ENCODE results near the gene ANO9.

Gene ANO9

DNA sequence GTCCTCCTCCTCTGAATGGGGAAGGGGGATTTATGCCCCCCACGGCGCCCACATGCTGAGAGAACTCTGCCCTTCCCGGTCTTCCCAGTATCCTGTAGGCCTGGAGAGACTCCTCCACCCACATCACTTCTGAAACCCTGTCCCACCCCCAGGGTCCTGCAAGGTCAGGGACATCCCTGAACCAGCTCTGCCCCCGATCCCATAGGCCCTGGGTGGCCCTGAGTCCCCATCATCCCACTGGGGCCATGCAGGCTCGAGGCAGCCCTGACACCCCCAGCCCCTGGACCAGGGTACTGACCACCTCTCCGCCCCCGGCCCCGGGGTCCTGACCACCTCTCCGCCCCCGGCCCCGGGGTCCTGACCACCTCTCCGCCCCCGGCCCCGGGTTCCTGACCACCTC is 60.8 kb downstream of the ANO9 start:
- no peak for DNase-seq

DNA sequence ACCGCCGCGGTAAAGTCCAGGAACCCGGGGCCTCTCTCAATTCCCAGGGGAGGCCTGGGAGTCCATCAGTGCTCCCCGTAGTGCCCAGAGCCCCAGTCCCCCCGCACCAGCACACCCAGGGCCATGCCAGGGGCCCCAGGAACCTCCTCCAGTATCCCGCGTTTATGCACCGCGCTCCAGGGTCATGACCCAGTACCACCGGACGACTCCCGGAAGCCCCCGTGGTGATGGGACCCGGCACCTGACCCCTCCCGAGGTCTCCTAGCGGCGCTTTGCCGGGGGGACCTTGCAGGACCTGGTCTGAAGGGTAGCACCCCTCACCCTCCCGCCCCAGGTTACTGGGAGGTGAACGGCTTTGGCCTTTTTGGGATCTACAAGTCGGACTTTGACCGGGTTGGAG is 61.3 kb downstream of the ANO9 start:
- DNase-seq = no peak

DNA sequence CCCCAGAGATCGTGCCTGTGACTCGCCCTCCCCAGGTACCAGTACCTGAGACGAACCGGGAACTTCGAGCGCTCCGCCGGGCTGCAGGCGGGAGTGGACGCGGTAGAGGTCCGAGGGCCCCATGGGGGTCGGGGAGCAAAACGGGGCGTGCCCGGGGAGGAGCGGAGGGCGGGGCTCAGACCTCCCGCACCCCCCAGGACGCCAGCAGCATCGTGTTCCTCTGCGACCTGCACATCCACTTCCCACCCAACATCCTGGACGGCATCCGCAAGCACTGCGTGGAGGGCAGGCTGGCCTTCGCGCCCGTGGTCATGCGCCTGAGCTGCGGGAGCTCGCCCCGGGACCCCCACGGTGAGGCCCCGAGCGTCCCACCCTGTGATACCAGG is 61.7 kb downstream of the ANO9 start:
- no peak for DNase-seq

DNA sequence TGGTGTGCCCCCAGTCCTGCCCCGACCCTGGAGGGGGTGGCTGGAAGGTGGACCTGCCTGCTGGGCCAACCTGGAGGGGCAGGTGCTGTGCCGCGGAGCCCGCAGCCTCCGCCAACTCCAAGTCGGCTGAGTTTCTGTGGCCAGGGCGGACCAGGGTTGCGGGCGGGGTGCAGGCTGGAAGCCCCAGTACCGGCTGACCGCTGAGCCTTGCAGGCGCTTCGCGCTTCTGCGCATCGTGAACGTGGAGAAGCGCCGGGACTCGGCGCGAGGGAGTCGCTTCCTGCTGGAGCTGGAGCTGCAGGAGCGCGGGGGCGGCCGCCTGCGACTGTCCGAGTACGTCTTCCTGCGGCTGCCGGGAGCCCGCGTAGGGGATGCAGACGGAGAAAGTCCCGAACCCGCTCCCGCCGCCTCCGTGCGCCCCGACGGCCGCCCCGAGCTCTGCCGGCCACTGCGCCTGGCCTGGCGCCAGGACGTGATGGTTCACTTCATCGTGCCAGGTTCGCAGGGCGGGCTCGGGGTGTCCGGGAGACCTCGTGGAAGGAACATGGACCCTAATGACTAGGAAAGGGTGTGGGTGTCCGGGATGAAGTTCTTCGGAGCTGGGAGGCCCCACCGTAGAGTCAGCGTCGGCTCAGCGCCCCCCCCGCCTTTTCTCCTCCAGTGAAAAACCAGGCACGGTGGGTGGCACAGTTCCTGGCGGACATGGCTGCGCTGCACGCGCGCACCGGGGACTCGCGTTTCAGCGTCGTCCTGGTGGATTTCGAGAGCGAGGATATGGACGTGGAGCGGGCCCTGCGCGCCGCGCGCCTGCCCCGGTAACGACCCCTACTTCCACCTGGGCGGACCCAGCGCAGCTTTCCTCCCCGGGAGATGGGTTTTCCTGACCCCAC is 62.4 kb downstream of the ANO9 start:
- no peak for DNase-seq

DNA sequence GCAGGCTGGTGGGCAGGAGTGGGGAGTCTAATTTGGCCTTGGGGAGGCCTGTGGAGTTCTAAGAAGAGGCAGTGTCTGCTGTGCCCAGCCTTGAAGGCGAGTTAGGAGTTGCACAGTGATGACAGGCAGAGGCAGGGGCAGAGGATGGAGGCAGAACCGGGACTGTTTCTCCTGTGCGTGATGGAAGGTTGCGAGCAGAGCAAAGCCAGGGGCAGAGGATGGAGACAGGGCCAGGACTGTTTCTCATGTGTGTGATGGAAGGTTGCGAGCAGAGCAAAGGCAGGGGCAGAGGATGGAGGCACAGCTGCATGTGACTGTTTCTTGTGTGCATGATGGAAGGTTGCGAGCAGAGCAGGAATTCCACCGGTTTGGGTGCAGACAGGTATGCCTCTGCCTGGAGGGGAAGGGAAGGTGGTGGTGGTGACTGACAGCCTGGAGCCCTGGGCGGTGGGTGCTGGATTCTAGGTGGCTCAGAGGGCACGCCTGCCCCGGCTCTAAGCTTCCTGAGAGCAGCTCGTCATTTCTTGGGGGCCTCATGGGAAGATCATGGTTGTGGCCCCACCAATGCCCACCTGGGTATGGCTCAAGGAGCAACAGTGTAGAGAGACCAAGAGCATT is 63.8 kb downstream of the ANO9 start:
- no peak for DNase-seq

DNA sequence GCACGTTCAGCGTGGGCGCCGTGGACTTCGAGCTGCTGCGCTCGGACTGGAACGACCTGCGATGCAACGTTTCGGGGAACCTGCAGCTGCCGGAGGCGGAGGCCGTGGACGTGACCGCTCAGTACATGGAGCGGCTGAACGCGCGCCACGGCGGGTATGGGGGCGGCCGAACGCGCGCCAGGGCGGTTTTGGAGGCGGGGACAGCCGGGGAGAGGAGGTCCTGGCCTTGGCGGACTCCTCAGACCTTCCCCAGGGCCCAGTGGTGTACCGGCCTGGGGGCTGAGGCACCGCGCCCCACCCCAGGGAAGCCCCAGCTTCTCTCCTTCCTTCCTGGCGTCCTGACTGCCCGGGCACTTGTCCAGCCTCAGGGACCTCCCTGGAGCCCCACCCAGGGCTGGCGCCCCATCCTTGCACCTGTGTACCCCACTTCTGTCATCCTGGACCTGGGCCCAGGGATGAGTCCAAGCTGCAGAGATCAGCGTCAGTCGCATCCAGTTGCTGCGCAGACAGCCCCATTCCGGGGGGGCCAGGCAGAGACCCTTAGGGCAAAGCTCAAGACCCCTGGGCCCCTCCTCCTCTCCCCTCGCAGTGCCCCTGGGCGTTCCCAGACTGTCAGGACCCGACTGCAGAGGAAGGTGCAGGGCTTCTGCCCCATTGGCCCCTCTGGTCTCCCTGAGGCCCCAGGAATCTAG is 64.5 kb downstream of the ANO9 start:
- no peak for DNase-seq

DNA sequence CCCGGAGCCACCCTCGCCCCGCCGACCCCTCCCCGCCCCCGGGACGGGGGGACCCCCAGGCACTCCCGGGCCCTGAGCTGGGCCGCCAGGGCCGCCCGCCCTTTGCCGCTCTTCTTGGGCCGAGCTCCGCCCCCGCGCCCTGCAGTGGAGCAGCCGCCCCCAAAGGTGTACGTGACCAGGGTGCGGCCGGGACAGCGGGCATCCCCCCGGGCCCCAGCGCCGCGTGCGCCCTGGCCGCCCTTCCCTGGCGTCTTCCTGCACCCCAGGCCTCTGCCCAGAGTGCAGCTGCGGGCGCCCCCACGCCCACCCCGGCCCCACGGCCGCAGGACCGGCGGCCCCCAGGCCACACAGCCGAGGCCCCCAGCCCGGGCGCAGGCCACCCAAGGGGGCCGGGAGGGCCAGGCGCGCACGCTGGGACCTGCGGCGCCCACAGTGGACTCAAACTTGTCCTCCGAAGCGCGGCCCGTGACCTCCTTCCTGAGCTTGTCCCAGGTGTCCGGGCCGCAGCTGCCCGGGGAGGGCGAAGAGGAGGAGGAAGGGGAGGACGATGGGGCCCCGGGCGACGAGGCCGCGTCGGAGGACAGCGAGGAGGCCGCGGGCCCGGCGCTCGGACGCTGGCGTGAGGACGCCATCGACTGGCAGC is 65.2 kb downstream of the ANO9 start:
- no peak for DNase-seq

DNA sequence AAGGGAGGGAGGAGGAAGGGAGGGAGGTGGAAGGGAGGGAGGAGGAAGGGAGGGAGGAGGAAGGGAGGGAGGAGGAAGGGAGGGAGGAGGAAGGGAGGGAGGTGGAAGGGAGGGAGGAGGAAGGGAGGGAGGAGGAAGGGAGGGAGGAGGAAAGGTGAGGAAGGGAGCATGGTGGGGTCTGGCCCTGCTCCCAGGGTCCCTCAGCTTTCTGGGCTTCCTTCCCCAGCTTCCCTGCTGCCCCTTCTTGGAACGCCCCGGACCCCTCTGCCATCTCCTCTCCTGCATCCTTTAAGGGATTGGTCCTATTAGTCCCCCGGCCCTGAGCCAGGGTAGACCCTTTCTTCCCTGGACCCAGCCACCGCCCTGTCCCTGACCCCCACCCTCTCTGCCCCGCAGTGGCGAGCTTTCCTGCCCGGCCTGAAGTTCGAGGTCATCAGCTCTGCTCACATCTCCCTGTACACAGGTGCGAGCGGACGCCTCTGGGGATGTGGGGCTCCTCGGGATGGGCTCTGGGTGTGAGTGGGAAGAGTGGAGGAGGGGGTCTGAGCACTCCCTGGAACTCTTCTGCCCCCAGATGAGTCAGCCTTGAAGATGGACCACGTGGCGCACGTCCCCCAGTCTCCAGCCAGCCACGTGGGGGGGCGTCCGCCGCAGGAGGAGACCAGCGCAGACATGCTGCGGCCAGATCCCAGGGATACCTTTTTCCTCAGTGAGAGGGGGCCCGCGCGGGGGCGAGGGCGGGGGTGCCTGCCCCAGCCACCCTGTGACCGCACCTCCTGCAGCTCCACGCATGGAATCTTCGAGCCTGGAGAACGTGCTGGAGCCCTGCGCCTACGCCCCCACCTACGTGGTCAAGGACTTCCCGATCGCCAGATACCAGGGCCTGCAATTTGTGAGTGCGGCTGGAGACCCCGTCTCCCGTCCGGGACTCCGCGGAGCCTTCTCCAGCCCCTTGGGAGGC is 66.5 kb downstream of the ANO9 start:
- DNase-seq = no peak

DNA sequence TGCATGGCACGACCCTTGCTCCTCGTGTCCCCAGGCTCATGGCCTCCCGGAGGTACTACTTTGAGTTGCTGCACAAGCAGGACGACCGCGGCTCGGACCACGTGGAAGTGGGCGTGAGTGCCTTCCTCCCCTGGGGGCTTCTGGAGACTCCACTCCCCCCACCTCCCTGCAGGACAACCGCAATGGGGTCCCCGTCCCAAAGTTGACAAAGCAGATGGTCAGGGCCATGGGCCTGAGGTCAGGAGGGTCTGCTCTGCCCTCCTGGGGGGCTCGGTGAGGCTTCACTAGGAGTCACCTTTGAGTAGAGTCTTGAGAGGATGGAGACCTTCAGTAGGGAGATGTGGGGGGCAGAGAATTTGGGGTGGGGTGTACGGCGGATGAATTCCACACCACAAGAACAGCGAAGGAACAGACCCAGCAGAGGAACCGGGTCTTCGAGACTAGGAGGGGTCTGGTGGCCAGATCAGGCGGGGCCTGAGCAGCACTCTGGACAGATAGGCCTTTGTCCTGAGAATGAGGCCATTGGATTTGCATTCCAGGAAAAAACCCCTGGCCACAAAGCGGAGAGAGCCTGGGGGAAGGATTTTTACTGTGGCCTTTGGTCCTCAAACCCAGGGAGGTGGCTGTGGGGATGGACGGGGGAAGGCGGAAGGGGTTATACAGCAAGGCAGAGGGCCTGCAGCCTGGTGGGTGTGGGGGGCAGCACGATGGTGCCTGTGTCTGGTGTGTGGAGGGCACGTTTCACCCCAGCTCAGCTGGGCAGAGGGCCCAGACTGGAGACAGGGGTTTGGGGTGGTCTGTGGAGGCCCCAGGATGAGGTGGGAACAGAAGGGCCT is 67.9 kb downstream of the ANO9 start:
- no peak for DNase-seq

DNA sequence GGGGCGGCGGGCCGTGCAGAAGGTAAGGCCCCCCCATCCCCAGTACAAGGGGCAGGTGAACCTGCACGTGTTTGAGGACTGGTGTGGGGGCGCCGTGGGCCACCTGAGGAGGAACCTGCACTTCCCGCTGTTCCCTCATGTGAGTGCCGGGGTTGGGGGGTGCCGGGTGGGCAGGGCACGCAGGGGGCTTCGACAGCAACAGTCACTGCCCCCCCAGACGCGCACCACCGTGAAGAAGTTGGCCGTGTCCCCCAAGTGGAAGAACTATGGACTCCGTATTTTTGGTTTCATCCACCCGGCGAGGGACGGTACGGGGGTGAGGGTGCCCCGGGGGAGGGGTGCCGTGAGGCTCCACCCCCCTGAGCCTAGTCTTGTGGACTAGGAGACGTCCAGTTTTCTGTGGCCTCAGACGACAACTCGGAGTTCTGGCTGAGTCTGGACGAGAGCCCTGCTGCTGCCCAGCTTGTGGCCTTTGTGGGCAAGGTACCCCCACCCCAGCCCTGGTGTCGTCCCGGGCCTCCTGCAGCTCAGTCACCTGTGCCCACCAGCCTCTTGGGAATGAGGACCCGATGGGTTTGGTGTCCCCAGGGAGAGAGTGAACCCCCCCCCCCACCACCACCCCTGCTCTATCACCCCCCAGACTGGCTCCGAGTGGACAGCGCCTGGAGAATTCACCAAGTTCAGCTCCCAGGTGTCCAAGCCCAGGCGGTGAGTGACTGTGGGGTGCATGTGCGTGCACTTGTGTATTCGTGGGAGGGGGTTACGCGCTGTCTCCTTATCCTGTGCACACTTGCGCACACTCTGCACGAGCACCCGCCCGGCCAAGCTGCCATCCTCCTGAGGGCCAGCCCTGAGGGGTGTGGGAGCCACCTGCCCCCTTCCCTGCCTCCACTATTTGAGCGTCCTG is 68.7 kb downstream of the ANO9 start:
- DNase-seq = no peak

DNA sequence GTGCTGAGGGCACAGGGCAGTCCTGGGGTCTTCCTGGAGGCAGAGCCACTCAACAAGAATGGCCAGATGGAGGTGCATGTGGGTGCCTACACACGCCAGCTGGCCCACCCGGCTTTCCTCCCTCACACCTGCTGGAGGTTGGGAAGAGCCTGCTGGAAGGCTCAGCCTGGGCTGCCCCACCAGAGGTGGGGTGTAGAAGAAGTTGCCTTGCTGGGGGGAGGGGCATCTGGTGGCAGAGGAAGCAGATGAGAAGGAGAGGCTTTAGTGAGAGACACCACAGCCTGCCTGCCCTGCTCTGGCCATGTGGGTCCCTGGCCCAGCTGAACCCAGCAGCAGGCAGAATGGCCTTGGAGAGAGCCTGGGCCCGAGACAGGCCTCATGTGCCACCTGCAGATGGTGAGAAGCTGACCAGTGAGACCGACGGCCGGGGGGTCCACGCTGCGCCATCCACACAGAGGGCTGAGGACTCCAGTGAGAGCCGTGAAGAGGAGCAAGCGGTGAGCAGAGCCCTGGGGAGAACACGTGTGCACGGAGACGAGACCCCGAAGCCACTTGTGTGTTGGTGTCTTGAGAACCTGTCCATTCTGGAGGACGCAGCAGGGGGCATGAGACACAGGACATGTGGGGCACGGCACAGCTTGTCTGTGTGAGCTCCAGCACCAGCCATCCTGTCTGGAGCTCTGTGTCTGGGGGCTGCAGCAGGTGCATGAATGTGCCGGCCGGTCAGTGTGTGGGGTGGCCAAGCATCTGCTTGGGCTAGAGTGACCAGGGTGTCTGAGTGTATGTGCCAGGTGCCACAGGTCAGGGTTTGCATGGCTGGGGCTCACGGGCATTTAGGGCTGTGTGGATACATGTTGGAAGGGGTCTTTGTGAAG is 69.9 kb downstream of the ANO9 start:
- DNase-seq = no peak

DNA sequence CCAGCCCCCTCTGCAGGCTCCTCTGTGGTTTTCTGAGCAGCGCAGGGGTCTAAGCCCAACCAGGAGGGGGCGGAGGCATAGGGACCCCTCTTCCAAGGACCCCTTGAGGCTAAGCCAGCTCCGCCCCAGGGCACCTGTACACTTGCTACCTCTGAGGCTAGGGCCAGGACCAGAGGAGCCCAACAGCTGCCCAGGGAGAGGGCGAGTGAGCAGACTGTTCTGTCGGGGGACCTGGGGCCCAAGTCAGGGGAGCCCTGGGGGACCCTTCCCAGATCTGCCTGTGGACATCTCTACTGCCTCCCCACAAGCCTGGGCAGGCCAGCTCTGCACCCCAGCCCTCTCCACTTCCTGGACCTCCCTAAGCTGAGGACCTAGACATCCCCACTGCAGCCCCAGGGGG is 70.8 kb downstream of the ANO9 start:
- DNase-seq = no peak

DNA sequence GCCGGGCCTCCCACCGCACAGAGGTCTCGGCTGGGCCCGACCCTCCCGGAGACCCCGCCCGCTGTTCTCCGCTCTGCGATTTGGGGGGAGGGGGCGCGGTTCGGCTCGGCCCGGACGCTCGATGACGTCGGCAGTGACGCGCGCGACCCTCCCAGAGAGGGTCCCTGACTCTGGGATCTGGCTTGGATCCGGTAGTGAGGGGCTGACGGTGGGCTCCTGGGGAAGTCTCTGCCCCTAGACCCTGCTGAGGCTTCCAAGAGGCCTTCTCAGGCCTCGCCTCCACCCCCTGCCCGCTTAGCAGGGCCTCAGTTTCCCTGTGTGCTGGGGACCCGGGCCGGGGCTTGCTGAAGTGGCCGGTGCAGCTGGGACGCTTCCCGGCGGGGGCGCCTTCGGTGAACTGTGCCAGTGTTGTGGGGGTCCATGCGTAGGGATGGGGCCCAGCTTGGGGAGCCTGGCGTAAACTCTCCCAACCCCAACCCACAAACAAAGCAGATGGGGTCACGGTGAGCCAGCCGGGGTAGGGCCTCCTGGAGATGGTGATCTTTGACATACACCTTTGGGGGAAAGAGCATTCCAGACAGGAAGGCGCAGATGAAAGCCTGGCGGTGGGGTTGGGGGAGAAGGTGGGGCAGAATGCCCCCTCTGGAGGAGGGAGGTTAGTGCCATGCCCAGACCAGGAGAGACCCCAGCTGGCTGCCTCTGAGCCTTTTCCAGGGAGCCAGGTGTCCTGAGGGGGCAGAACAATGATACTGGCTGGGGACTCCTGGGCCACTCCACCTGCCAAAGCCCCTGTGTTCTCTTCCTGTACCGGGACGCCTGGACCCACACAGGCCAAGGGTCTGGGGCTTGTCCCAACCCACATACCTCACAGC is 71.5 kb downstream of the ANO9 start:
- DNase-seq = no peak

DNA sequence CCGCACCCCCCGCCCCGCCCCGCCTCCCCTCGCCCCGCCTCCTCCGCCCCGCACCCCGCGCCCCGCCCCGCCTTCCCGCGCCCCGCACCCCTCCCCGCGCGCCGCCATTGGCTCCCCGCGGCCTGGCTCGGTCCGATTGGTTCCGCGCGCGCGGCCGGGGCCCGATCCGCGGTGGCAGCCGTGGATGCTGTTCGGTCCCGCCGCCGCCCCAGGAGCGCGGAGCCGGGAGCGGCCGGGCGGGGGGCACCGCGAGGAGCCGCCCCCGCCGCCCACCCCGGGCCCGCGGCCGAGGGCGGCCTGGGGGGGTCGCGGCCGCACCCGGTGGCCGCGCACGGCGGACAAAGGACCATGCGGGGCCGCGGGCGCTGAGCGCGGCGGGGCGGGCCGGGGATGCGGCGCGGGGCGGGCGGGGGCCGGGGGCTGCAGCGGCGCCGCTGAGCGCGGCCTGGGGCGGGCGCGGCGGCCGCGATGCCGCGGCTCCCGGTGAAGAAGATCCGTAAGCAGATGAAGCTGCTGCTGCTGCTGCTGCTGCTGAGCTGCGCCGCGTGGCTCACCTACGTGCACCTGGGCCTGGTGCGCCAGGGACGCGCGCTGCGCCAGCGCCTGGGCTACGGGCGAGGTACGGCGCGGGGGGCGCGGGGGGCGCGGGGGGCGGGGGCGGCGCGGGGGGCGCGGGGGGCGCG is 72.3 kb downstream of the ANO9 start, which contains the start of gene B4GALNT4:
Gene B4GALNT4, plus strand, starts transcription at position 164 of the 683 bp plus-strand sequence. Its CDS starts 305 bp downstream, at position 469.
- peak; percentile 52 to 66 for DNase-seq

DNA sequence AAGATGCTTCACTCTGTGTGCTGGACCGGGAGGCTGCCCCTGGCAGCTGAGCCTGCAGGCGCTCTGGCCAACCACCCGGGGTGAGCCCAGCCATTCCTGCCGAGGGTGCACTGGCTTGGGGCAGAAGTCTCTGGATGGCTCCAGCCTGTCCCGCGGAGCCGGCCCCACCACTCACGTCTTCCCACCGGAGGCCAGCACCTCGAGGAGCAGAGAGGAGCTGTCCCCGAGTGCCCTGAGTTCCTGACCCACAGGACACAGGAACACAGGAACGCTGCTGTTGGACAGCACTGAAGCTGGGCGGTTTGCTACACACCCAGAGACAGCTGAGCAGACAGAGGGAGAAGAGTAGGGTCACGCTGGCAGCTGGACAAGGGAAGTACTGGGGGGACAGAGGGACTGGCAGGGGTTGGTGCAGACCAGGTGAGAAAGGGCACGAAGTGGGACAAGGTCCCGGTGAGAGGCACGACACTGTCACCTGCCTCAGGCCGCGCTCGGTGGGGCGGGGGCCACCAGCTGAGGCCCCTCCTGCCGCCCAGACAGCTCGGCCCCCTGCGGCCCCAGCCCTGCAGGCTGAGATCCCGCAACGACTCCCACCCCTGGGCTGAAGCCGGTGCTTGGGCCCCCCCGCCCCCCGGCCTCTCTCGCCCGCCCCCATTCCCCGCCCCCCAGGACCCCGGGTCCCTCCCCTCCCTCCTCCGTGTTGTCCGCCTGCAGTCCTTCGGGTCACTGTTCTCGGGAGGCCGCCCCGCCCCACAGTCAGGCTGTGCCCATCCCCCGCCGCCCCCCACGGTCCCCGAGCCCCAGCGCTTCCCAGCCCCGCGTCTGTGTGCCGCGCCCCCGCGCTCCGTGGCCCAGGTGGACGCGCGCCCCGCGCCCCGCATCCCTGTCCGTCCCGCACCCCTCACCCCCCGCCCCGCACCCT is 73.1 kb downstream of the ANO9 start:
- DNase-seq = no peak

DNA sequence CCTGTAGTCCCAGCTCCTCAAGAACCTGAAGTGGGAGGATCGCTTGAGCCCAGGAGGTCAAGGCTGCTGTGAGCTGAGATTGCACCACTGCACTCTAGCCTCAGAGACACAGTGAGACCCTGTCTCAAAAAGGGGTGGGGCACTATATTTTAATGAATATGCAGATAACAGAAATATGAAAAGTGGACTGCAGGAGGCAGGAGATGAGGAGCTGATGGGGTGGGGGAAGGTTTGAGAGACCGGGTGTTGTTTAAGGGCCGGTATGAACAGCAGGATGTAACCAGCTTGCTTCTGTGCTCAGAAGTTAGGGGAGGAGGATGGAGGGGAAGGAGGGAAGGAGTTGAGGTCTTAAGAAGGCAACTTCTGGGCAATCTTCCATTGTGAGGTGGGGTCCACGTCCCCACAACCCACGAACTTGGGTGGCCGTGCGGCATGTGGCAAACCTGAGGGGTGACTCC is 73.8 kb downstream of the ANO9 start:
- DNase-seq = no peak

Data from NCI-H1930 (cell line).